NOMO-1 (cell line): ENCODE measurements around the gene SETD7.

ENCODE experiments used
- DNase-seq, 2 experiments: peaks; one replicate each; lab custom pipeline; 2025; ENCODE audit not compliant: unreplicated experiment in 2 of 2; lab: John Stamatoyannopoulos, UW

Gene SETD7

DNA sequence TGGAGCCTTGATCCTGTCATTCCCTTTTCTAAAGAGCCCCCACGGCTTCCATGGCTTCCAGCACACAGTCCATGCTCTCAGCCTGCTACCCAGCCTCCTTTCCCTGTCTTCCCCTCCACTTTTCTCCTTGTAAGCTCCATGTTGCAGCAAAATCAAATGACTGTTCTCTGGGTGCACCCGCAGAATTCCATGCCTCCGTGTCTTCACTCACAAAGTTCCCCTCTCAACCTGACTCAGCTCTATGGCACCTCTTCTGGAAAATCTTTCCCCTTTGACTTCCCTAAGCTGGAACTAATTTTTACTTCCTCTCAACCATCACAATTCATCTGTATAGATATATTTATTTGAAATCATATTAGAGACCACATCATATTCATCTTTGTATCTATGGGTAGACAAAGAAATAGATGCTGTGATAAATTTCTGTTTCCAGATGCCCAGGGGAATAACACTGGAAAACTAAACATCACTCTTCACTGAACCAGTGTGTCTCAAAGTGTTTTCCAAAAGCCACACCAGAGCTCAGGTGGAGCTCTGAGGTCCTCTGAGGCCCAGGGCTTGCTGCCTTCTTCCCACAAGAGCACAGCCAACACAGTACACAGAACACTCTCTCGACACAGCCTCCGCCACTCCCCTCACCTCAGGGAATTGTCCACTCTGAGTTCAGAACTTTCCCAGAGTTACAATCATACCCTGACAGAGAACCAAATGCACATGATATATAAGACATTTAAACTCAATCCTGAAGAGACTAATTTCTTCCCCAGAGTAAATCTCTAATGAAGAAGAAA lies 3.3 kb downstream of the SETD7 start:
- DNase-seq, result no peak

DNA sequence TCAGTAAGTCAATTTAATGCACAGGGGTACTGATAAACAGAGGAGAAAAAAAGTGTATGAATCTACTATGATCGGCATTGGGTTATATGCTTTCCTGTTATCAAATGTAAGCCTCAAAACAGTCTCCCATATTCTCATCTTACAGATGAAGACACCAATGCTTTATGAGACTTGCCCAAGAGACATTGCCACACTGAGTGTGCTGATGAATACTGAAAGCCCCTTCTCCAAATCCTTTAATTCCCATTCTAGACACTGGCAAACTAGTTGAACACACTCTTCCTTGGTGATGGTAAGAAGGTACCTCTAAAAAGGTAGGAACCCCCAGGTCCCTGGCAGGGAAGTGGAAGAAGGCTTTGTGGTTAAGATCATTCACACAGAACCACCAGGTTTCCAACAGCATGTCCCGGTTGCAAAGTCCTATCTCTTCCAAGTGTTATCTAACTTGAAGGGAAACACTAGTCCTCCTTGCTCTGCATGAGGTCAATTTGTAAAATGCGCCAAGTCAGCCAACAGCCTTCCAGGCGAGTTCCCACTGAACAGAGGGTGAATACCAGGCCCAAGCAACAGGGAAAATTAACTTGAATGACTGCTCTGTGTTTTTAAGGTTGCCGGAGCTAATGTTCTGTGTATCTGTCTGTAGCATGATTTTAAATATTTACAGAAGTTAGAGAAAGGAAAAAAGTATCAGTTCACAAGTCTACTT lies 5.1 kb downstream of the SETD7 start:
- DNase-seq, result no peak

DNA sequence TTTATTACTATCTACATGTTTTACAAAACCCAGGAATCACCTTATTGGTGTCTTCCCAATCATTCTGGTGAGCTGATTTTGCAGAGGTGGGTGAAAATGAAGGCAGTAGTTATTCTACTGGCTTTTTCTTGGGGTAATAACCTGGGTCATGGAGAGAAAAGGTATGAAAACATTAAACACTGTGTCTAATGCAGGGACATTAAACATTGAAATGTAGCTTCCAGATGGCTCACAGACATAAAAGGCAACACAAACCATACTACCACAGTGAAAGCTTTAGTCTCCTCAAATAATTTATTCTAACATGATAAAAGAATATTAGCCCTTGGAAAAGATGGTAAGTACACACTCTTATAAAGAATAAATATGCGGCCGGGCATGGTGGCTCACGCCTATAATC lies 8.0 kb downstream of the SETD7 start:
- DNase-seq, result no peak

DNA sequence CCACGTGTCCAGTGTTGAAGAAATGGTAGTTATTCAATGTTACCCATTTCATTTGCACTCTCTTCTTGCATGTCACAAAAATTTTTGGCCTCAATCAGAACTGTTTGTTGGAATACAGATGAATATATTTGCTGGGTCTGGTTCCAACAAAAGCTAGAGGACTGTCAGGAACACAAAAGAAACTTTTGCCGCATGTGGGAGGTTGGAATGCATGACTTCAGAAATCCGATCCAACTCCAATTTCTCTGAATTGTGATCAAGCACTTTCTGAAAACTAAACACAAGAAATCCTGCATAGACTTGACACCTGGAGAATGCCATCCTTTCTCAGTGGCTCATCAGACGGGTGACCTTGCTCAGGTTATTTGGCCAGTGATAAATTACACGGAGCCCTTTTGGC lies 15.4 kb downstream of the SETD7 start:
- no peak for DNase-seq

DNA sequence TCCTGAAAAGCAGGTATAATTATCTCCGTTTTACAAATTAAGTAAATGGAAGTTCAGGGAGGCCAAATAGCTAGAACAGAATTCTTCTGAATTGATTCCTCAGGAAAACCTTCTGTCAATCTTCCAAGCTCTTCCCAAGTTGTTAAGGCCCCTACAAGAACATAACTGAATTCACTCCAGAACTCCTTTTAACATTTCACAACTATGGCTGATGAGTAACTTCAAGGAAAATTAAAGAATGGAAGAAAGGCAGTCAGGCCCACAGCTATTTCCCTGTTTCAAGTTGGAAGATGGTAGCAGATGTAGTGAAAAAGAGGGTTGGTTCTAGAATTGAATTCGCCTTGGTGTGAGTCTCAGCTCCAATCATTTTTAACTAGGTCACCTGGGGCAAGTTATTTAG lies 15.9 kb downstream of the SETD7 start:
- no peak for DNase-seq

DNA sequence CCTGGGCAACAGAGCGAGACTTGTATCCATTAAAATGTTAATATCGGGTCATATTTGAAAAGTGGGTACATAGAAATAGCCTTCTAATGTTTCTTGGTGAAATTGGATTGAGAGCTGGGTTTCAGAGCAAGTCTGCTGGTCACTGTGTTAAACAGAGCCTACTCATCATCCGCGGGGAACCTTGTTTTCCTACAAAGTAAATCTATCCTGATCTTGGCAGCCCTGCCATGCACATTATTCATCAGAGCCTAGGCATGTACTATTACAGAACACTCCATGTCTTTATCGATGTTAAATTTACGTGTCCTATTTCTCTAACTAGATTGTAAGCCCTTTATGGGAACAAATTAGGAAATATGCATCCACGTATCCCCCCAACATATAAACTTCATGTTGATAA lies 18.7 kb downstream of the SETD7 start:
- no peak for DNase-seq

DNA sequence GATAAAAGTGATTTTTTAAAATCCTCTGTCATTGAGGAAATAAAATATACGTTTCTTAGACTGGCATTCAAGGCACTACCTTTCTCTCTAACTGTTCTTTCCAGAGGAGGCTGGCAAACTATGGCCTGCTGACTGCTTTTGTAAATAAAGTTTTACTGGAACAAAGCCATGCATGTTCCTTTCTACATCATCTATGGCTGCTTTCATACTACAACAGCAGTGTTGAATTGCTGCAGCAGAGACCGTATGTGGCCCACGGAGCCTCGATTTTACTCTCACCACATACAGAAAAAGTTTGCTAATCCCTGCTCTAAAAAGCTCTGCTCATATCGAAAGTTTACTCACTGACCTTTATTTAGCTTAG lies 20.2 kb downstream of the SETD7 start:
- DNase-seq, result no peak

DNA sequence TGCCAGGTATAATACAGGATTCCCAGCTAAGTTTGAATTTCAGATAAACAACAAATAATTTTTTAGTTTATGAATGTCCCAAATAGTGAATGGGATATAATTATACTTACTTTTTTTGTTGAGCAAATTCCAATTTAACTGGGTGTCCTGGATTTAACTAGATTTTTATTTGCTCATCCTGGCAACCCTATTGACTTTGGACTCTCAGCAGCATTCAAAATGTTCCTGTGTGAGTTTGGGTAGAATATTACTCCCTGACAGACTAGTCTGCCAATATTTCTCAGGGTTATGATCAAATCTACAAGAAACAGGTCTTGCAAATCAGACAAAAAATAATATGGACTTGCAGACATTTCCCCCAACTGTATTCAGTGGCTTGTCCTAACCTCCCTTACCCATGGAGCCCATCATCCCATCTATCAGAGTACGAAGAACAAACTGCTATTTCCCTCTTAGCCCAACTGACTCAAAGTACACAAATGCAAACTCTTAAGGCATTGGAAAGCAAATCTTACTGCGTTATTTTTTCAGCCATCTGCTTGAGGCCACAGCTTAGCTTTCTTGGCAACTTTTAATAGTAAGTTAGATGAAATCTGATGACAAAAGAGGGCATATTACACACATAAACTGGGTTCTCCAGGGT lies 20.7 kb downstream of the SETD7 start:
- no peak for DNase-seq

DNA sequence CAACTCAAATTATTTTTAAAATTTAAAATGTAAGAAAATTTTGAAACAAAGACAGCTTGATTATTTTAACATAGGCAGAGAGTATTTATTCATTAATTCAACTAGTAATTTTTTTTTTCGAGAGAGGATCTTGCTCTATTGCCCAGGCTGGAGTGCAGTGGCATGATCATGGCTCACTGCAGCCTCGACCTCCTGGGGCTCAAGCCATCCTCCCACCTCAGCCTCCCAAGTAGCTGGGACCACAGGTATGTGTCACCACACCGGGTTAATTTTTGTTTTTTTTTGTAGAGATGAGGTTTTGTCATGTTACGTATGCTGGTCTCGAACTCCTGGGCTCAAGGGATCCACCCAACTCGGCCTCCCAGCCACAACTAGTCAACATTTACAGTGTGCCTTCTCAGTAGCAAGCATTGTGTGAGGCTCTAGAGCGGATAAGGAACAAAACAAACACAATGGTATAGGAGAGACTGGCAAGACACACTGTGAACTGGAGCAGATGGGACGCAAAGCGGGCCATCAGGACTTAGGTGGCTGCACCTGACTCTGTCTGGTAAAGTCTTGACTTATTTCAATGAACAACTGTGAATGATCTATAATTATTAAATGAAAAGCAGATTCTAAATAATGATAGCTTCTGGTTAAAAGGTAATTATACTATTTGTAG lies 21.6 kb downstream of the SETD7 start:
- no peak for DNase-seq

DNA sequence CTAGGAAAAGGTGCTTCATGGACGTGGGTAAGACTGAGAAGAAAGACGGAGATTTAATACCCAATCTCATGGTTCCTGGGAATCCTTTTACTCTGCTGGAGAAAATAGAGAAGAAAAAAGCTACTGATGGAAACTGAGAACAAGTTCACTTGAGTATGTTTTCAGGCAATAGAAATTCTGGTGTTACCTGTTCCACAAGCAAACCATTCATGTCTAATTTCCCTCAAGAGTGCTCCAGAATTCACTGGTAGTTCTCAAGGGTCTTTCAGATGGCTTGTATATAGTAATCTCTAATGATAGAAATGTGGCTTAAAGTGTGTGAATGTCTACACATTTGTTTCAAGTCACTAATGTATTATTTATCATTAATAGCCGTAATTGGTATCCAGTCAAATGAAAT lies 22.5 kb downstream of the SETD7 start:
- no peak for DNase-seq

DNA sequence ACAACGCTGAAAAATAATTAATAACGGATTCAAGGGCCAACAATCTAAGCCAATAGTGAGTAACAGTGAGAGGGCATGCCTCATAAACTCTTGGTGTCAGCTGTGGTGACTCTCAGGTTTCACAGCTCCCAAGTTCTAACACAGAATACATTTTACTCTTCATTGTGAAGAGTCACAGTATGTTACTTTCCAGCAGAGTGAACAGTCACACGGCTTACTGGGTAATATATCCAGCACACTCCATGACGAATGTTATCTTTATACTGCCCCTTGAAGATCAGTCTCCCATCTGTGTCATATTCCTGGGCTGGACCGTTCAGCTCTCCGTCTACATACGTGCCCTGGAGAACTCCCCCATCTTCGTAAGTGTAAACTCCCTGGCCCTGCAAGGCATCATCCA lies 23.1 kb downstream of the SETD7 start:
- DNase-seq, result no peak

DNA sequence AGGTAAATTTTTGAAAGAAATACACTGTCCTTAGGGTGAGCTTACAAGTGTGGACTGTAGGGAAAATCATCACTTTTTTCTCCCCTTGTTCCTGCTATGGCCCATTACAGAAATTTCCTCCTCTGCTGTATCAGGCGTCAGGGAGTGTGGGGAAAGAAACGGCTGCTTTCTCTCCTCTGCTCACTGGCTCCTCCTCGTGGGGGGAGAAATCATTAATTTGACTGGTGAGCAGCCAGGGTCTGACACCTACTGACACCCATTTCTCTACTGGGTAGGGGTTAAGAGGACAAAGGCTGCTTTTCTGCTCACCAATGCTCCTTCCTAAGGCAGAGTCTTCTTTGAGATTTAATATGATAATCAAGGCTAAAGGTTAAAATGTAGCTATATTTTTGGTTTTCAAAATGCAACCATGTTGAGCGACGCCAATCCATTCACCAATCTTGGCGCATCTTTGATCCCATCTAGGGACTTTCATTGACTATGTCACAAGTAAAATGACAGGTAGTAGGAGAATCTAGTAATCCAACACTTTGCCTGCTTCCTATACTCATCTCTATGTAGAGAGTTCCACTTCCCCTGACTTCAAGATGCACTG lies 25.1 kb downstream of the SETD7 start:
- DNase-seq, result peak in 1 of 2 experiments; percentile 48

DNA sequence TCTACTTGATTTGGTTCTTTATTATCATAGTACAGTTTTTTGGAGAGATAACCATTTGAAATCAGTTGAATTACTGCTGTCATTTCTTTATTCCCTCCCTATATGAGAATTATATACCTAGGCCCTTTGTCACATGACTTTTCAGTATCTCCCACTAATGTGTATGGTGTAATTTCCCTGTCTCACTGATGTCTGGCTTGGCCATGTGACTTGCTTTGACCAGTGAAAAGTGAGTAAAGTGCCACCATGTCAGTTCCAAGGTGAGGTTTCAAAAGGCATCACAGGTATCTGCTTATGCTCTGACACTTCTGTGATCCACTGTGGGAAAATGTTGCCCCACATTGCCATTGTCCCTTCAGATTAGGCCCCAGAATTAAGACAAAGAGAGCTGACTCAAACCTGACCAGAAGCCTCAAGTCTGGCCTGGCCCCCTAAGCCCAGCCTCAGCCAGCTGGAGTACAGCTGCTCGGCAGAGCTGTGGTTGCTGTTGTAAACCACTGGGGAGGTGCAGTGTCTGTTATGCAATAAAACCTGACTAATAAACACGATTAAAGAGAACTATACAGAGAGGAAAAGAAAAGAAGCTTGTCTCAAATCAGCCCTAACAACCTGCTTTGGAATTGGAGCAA lies 27.5 kb downstream of the SETD7 start:
- peak; percentile 70 to 84 for DNase-seq

DNA sequence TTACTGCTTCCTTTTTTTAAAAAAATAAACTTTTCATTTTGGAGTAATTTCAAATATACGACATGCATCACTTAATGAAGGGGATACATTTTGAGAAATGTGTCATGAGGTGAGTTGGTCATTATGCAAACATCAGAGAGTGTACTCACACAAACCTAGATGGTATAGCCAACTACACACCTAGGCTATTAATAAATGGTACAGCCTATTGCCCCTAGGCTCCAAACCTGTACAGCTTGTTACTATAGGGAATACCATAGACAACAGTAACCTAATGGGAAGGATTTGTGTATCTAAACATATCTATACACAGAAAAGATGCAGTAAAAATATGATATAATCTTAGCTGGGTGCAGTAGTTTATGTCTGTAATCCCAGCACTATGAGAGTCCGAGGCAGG lies 29.1 kb downstream of the SETD7 start:
- DNase-seq, result no peak

DNA sequence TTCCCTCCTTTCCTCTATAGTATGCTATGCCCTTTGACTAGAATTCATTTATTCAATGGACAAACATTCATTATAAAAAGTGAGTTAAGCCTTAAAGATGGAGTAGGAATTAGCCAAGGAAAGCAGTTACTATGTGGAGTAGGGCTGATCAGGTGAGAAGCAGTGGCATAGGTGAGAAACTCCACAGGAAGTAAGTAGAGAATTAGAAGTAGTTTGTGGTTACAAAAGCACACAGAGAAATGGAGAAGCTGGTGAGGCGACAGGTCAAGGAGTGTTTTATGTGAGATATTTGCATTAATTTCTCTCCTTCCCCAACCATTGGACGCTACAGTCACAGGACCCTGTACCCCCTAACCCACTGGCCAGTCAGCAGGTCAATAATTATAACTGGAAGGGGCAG lies 30.6 kb downstream of the SETD7 start:
- peak in 1 of 2 experiments; percentile 20 for DNase-seq

DNA sequence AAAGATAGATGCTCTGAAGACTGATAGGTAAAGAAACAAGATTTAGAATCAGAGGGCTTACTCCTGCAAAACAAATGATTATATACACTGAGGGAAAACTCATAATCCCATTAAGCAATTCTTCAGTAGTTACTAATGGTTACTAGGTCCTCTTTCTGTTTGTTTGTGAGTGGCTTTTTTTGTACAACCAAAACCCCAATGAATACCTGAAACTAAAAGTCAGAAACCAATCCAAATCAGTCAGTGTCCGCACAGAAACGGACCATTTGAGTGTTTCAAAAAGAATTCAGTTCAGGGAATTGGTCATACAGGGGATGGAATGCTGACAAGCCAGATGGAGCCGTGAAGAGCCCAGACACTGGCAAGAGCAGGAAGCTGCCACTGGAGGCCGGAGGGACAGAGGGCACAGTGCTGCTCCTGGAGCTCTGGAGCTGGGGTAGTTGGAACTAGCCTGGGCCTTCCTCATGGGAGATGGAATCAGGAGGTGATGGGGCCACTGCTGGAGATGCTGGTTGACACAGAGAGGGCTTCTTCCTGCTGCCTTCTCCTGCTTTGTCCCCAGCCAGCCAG lies 31.9 kb downstream of the SETD7 start:
- DNase-seq, result no peak

DNA sequence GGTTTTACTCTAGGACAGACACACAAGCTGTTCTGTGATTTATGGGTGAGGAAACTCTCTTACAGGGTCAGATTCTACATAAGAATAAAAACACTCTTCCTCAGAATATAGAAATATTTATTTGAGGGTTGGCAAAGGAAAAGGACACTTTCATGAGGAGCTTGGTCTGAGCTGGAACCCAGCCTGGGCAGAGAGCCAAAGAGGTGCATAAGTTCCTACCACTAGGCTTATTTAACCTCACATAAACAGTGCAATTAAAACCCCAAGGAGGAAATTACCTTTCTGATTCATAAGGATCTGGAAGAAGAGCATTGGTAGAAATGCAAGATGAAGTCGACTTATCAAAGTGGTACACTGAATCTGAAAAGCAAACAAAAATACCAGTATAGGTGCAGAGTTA lies 32.9 kb downstream of the SETD7 start:
- no peak for DNase-seq

DNA sequence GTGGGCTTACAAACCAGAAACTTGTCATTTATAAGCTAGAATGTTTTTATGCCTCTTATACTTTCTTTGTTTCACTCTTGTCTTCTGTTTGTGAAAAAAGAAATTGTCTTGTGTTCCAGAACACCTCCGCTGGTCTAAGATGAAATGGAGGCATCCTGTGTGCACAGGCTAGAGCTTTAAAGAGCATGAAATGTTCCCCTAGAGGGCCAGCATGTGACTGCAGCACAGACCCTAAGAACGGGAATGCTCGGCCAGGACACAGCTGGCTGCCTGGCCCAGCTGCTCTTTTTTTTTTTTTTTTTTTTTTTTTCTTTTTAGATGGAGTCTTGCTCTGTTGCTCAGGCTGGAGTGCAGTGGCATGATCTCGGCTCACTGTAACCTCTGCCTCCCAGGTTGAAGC lies 33.6 kb downstream of the SETD7 start:
- DNase-seq, result peak in 1 of 2 experiments; percentile 50

DNA sequence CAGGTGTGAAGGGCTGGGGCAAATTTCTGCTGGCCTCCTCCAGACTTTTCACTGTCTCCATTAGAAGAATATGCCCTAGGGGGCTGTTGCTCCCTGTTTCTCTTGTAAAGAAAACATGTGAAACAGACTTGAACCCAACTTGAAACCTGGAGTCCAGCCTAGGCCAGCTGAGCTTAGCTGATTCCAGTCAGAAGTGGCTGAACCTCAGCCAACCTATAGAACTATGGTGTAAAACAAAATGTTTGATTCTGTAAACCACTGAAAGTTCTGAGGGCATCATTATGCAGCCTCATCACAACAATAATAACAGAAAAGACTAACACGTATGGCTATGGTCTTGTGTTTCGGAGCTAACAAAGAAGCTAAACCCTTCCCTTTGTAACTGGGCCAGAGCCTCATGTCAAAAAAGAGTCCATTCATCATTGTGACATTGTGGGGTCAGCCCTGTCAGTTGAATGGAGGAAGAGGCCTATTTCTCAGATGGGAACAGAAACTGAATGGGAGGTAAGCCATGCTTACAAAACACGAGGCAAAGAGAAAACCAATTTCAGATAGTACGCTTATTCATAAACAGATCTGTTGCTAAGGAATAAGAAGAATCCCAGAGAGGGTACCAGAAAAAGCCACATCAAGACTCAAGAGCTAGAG lies 34.1 kb downstream of the SETD7 start:
- peak; percentile 62 to 92 for DNase-seq

DNA sequence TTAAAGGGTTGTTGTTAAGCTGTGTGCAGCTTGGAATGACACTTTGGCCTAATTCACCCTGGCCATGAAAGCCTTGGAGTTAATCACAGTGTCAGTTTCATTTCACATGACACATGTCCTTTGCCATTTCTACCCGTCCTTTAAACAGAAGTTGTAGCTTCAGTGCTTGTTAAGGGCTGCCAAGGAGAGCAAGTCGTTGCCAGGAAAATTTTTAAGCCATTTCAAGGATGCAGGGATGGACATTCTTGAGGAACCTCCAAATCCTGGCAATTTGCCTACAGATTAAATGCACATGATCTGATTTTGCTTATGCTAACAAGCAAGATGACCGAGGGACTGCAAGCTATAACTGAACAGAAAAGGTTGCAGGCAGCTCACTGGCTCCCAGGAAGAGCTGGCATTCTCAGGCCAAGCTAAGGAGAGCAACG lies 40.5 kb downstream of the SETD7 start:
- no peak for DNase-seq
